CD14-positive monocyte (primary cell): ENCODE measurements around the gene GPC5. TPM values are rescaled to one million over a fixed set of nuclear protein-coding genes. Genes with fewer than 3 reads are reported as not detected.

Source experiments
- DNase-seq, 3 donors: peaks; one replicate each; pipeline ENCODE4 v3.0.0-alpha.2; 2011 to 2022
- H2AFZ ChIP-seq: 2 replicates; pipeline ENCODE4 v1.6.0; 2012; ENCODE audit warnings: mild to moderate bottlenecking, low read depth, low read length, inconsistent platforms; ENCODE audit not compliant: insufficient read depth, poor library complexity, severe bottlenecking
- H3K27ac ChIP-seq, 2 donors: 1 replicate in 1 of 2; 2 replicates in 1 of 2; pipeline ENCODE4 v1.5.1; 2012 to 2013; ENCODE audit warnings: low read length in 2 of 2, control low read depth in 1 of 2, inconsistent platforms in 1 of 2, low read depth in 1 of 2, mild to moderate bottlenecking in 1 of 2
- H3K27me3 ChIP-seq, 2 donors: one replicate each; pipeline versions ENCODE4 v1.6.0 to v1.6.1; 2011 to 2013; ENCODE audit warnings: low read length in 2 of 2; ENCODE audit not compliant: control insufficient read depth in 2 of 2, insufficient read depth in 2 of 2
- H3K36me3 ChIP-seq, 2 donors: replicated peaks in 1 of 2; 1 replicate in 1 of 2; 2 replicates in 1 of 2; pipeline versions ENCODE4 v1.5.1 to v1.6.1; 2012 to 2013; ENCODE audit warnings: low read length in 2 of 2, control low read depth in 1 of 2, inconsistent platforms in 1 of 2, mild to moderate bottlenecking in 1 of 2; ENCODE audit not compliant: insufficient read depth in 2 of 2, control insufficient read depth in 1 of 2
- H3K4me1 ChIP-seq, 2 donors: 1 replicate in 1 of 2; 2 replicates in 1 of 2; pipeline versions ENCODE4 v1.5.1 to v1.6.1; 2012 to 2013; ENCODE audit warnings: low read length in 2 of 2, control low read depth in 1 of 2, inconsistent platforms in 1 of 2, mild to moderate bottlenecking in 1 of 2, moderate library complexity in 1 of 2; ENCODE audit not compliant: insufficient read depth in 2 of 2, control insufficient read depth in 1 of 2
- H3K4me2 ChIP-seq: replicated peaks from 2 replicates; pipeline ENCODE3; 2012; ENCODE audit warnings: low read length, moderate library complexity, mild to moderate bottlenecking; ENCODE audit not compliant: poor library complexity, severe bottlenecking; ENCODE audit errors: extremely low read depth
- H3K4me3 ChIP-seq, 3 experiments: fragments of 200-600 bp in 1 of 3; sonication (generic) in 1 of 3; replicated peaks in 1 of 3; 1 replicate in 2 of 3; 2 replicates in 1 of 3; pipeline ENCODE4 v1.5.1; 2011 to 2013; ENCODE audit warnings: low read length in 3 of 3, mild to moderate bottlenecking in 3 of 3, control low read depth in 2 of 3, low read depth in 2 of 3, inconsistent platforms in 1 of 3, moderate library complexity in 1 of 3
- H3K79me2 ChIP-seq: 2 replicates; pipeline ENCODE4 v1.6.0; 2012; ENCODE audit warnings: mild to moderate bottlenecking, control low read depth, inconsistent platforms, low read length, moderate library complexity; ENCODE audit not compliant: insufficient read depth
- H3K9ac ChIP-seq: 2 replicates; pipeline ENCODE4 v1.6.0; 2017; ENCODE audit warnings: low read length, mild to moderate bottlenecking; ENCODE audit not compliant: insufficient read depth, poor library complexity, severe bottlenecking
- H3K9me3 ChIP-seq, 2 donors: replicated peaks in 1 of 2; 1 replicate in 1 of 2; 2 replicates in 1 of 2; pipeline versions ENCODE4 v1.5.1 to v1.6.1; 2012 to 2013; ENCODE audit warnings: low read length in 2 of 2, control low read depth in 1 of 2; ENCODE audit not compliant: control insufficient read depth in 1 of 2, insufficient read depth in 1 of 2
- H4K20me1 ChIP-seq: 2 replicates; pipeline ENCODE4 v1.6.0; 2012; ENCODE audit warnings: mild to moderate bottlenecking, low read length, control low read depth, moderate library complexity; ENCODE audit not compliant: insufficient read depth
- H3K27ac Mint-ChIP-seq, 7 donors: one replicate each; pipeline ENCODE4 v1.8.0; 2020; ENCODE audit warnings: mild to moderate bottlenecking in 7 of 7, mixed read lengths in 7 of 7, moderate library complexity in 6 of 7, inconsistent platforms in 2 of 7
- H3K27me3 Mint-ChIP-seq, 3 donors: one replicate each; pipeline ENCODE4 v1.8.0; 2021 to 2022; ENCODE audit warnings: low read depth in 3 of 3, mild to moderate bottlenecking in 3 of 3, mixed read lengths in 3 of 3, moderate library complexity in 3 of 3, inconsistent platforms in 1 of 3
- H3K36me3 Mint-ChIP-seq, 2 donors: one replicate each; pipeline ENCODE4 v1.8.0; 2020; ENCODE audit warnings: mixed read lengths in 2 of 2, inconsistent platforms in 1 of 2, mild to moderate bottlenecking in 1 of 2
- H3K4me1 Mint-ChIP-seq: one replicate; pipeline ENCODE4 v1.8.0; 2020; ENCODE audit warnings: mild to moderate bottlenecking, mixed read lengths
- H3K4me3 Mint-ChIP-seq, 2 donors: one replicate each; pipeline ENCODE4 v1.8.0; 2020; ENCODE audit warnings: mild to moderate bottlenecking in 2 of 2, mixed read lengths in 2 of 2, moderate library complexity in 1 of 2
- H3K9me3 Mint-ChIP-seq, 7 donors: one replicate each; pipeline ENCODE4 v1.8.0; 2020 to 2022; ENCODE audit warnings: mixed read lengths in 7 of 7, mild to moderate bottlenecking in 6 of 7, moderate library complexity in 6 of 7, inconsistent platforms in 2 of 7
- WGBS: methylation state at CpG from one replicate; pipeline ENCODE4 v1.1.5; 2013; ENCODE audit warnings: missing lambda C conversion rate; ENCODE audit not compliant: insufficient coverage; 5-methylcytosine and 5-hydroxymethylcytosine counted together
- intact Hi-C, 2 donors: fragments of 100-400 bp; cut with micrococcal nuclease; formaldehyde crosslinking; loops; one replicate each; pipeline versions ENCODE4 v1.15.0 to v1.15.1; 2023
- polyA plus RNA-seq, 3 donors: library from polyadenylated mRNA; depleted of rRNA in 1 of 3; unstranded in 2 of 3; stranded (reverse) in 1 of 3; fragments of 300-500 nt in 2 of 3; fragments of >200 nt in 1 of 3; fragmentation: Illumina TruSeq in 2 of 3; gene quantifications; 1 replicate in 2 of 3; 2 replicates in 1 of 3; pipeline ENCODE4 v1.2.3, GENCODE V29; 2012 to 2021
- TF ChIP-seq, protein P1 (sequence below): fragments of 200-600 bp; IDR thresholded peaks from one replicate; pipeline ENCODE4 v1.8.0; 2022; ENCODE audit warnings: antibody characterized with exemption, mild to moderate bottlenecking

Gene GPC5
- polyA plus RNA-seq, 3 donors = not detected

DNA sequence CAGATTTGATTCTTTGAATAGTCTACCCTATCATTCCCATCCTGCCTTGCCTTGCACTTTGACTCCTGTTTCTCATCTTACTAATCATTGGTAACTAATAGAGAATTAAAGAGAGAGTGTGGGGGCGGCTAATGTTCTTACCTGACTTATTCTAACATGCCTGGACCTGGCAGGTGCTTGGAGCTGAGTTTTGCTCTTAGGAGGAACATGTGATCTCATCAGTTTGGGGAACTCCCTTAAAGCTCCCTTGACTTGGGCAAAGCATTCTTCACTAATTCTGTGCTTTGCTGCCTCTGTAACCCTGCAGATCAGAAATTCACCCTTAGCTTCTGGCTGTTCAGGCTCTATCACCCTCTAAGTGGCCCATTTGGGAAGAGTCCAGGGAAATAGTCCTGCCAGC, 861.1 kb downstream of the GPC5 start:
- H3K9me3 ChIP-seq = peaks cover 0 to 3% of the 10 kb centered on the region in 2 donors
- H3K4me1 ChIP-seq = no peaks in the 10 kb centered on the region
- H3K27ac ChIP-seq = no peak overlapping the region
- H3K4me3 ChIP-seq = no peak overlapping the region
- Mint-ChIP-seq H3K27ac (no peak overlapping the region), H3K4me1 (no peaks in the 10 kb centered on the region), H3K36me3 (no peaks in the 10 kb centered on the region), H3K27me3 (no peaks in the 10 kb centered on the region), H3K4me3 (no peak overlapping the region), H3K9me3 (peaks cover 0 to 2% (median 0%) of the 10 kb centered on the region in 7 donors)
- no peak overlapping the region for H2AFZ ChIP-seq
- no peaks in the 10 kb centered on the region for H4K20me1 ChIP-seq
- H3K9ac ChIP-seq = no peak overlapping the region
- intact Hi-C loops = no loop called here
- TF ChIP-seq, protein P1, sequence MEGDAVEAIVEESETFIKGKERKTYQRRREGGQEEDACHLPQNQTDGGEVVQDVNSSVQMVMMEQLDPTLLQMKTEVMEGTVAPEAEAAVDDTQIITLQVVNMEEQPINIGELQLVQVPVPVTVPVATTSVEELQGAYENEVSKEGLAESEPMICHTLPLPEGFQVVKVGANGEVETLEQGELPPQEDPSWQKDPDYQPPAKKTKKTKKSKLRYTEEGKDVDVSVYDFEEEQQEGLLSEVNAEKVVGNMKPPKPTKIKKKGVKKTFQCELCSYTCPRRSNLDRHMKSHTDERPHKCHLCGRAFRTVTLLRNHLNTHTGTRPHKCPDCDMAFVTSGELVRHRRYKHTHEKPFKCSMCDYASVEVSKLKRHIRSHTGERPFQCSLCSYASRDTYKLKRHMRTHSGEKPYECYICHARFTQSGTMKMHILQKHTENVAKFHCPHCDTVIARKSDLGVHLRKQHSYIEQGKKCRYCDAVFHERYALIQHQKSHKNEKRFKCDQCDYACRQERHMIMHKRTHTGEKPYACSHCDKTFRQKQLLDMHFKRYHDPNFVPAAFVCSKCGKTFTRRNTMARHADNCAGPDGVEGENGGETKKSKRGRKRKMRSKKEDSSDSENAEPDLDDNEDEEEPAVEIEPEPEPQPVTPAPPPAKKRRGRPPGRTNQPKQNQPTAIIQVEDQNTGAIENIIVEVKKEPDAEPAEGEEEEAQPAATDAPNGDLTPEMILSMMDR = no peak
- WGBS = no CpG with 5 or more reads among the region's 1 CpG
- no peak for DNase-seq
- H3K79me2 ChIP-seq = no peaks in the 10 kb centered on the region
- no peak overlapping the region for H3K4me2 ChIP-seq
- H3K36me3 ChIP-seq = no peaks in the 10 kb centered on the region
- H3K27me3 ChIP-seq = no peaks in the 10 kb centered on the region

DNA sequence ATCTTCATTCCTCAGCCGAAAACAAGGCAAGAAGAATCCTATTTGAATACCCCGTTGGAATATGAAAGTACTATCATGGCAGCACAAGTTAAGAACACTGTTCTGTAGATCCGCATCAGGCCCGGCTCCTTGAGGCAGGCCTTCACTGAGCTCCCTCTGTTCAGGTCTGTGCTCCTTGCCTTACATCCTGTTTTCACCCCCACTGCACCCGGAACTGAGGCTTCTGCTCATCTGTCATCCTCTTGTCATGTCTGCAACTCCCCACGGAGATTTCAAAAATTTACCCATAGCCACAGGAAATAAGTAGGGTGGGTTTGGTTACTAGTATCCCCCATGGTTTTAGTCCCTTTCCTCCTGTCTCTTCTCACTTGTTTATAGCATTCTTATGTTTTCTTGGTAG, 861.9 kb downstream of the GPC5 start:
- no peak overlapping the region for H3K4me3 ChIP-seq
- H3K27ac Mint-ChIP-seq = no peak overlapping the region
- WGBS = 97% methylated on average over 4 of the region's 6 CpGs

More for the DNA sequence above, 861.9 kb downstream of the GPC5 start:
- no peaks in the 10 kb centered on the region for H3K4me1 ChIP-seq
- TF ChIP-seq, protein P1 = no peak
- no peak overlapping the region for H2AFZ ChIP-seq
- H3K4me2 ChIP-seq = no peak overlapping the region
- H3K36me3 ChIP-seq = no peaks in the 10 kb centered on the region
- intact Hi-C loops = no loop called here
- no peaks in the 10 kb centered on the region for H3K4me1 Mint-ChIP-seq
- H3K27me3 ChIP-seq = no peaks in the 10 kb centered on the region
- no peak overlapping the region for H3K4me3 Mint-ChIP-seq
- DNase-seq = no peak
- H3K79me2 ChIP-seq = no peaks in the 10 kb centered on the region
- H3K9me3 Mint-ChIP-seq = peaks cover 0 to 2% (median 0%) of the 10 kb centered on the region in 7 donors
- no peaks in the 10 kb centered on the region for H4K20me1 ChIP-seq
- H3K27me3 Mint-ChIP-seq = no peaks in the 10 kb centered on the region
- no peak overlapping the region for H3K27ac ChIP-seq
- H3K9me3 ChIP-seq = peaks cover 0 to 3% of the 10 kb centered on the region in 2 donors
- no peak overlapping the region for H3K9ac ChIP-seq
- H3K36me3 Mint-ChIP-seq = no peaks in the 10 kb centered on the region
